Stimulated activated naive CD8-positive, alpha-beta T cell treated with anti-CD3 and anti-CD28 coated beads, Interleukin-15, amount 100 ng/mL, for 72 hours (primary cell): ENCODE results near the gene DCUN1D1.

ENCODE experiments used
- ATAC-seq: fragments of 150-1000 bp; cut with Tn5 transposase; 2 replicates; pipeline ENCODE4 v1.10.0; 2021; ENCODE audit warnings: mild to moderate bottlenecking, moderate library complexity
- DNase-seq, 2 donors: peaks; one replicate each; pipeline ENCODE4 v3.0.0; 2021 to 2022
- H3K27ac Mint-ChIP-seq, 2 donors: one replicate each; pipeline ENCODE4 v1.8.0; 2022; ENCODE audit warnings: mild to moderate bottlenecking in 2 of 2, mixed read lengths in 2 of 2, moderate library complexity in 2 of 2
- H3K27me3 Mint-ChIP-seq: one replicate; pipeline ENCODE4 v1.8.0; 2022; ENCODE audit warnings: mixed read lengths
- H3K4me1 Mint-ChIP-seq: one replicate; pipeline ENCODE4 v1.8.0; 2022; ENCODE audit warnings: mild to moderate bottlenecking, mixed read lengths
- H3K4me3 Mint-ChIP-seq, 2 donors: one replicate each; pipeline ENCODE4 v1.8.0; 2022; ENCODE audit warnings: mild to moderate bottlenecking in 2 of 2, mixed read lengths in 2 of 2, moderate library complexity in 1 of 2
- H3K9me3 Mint-ChIP-seq, 2 donors: one replicate each; pipeline ENCODE4 v1.8.0; 2022; ENCODE audit warnings: mixed read lengths in 2 of 2

DCUN1D1 gene

GRCh38 chr3:182925330-182925943 is 54.9 kb downstream of the DCUN1D1 start:
- ATAC-seq (no peak), DNase-seq (no peak)
- no peak overlapping the region for H3K4me3 Mint-ChIP-seq
- H3K27ac Mint-ChIP-seq, result peak overlapping the region in 1 of 2 donors; percentile 14
- H3K9me3 Mint-ChIP-seq, result peaks cover 9 to 22% of the 10 kb centered on the region in 2 donors
- H3K4me1 Mint-ChIP-seq, result peaks cover 6% of the 10 kb centered on the region
- no peaks in the 10 kb centered on the region for H3K27me3 Mint-ChIP-seq

GRCh38 chr3:182921665-182922355 is 58.5 kb downstream of the DCUN1D1 start:
- ATAC-seq (no peak), DNase-seq (no peak)
- Mint-ChIP-seq H3K4me1 (no peaks in the 10 kb centered on the region), H3K27ac (no peak overlapping the region), H3K4me3 (no peak overlapping the region), H3K27me3 (no peaks in the 10 kb centered on the region), H3K9me3 (peaks cover 5 to 9% of the 10 kb centered on the region in 2 donors)

- ATAC-seq, result no peak
- DNase-seq, result no peak
- Mint-ChIP-seq H3K4me3 (no peak overlapping the region), H3K27ac (no peak overlapping the region), H3K4me1 (no peaks in the 10 kb centered on the region), H3K9me3 (no peaks in the 10 kb centered on the region), H3K27me3 (no peaks in the 10 kb centered on the region)
Measured at GRCh38 chr3:182920515-182921084, 59.7 kb downstream of the DCUN1D1 start.

- peaks cover 2% of the 10 kb centered on the region for H3K4me1 Mint-ChIP-seq
- no peaks in the 10 kb centered on the region for H3K27me3 Mint-ChIP-seq
- no peak for ATAC-seq
- no peak overlapping the region for H3K27ac Mint-ChIP-seq
- no peak for DNase-seq
- no peaks in the 10 kb centered on the region for H3K9me3 Mint-ChIP-seq
- no peak overlapping the region for H3K4me3 Mint-ChIP-seq
Measured at GRCh38 chr3:182919866-182920357, 60.4 kb downstream of the DCUN1D1 start.

- DNase-seq (no peak), ATAC-seq (no peak)
- Mint-ChIP-seq H3K4me3 (no peak overlapping the region), H3K4me1 (peaks cover 25% of the 10 kb centered on the region), H3K27me3 (no peaks in the 10 kb centered on the region), H3K9me3 (no peaks in the 10 kb centered on the region), H3K27ac (no peak overlapping the region)
Measured at GRCh38 chr3:182917134-182917533, 63.2 kb downstream of the DCUN1D1 start.

- peaks cover 50% of the 10 kb centered on the region for H3K4me1 Mint-ChIP-seq
- H3K9me3 Mint-ChIP-seq, result no peaks in the 10 kb centered on the region
- H3K27me3 Mint-ChIP-seq, result no peaks in the 10 kb centered on the region
- ATAC-seq (peak; percentile 56), DNase-seq (no peak)
- H3K4me3 Mint-ChIP-seq, result peak overlapping the region; percentile 59 to 60
- peak overlapping the region; percentile 78 to 91 for H3K27ac Mint-ChIP-seq
Measured at GRCh38 chr3:182914341-182914740, 66.0 kb downstream of the DCUN1D1 start.

GRCh38 chr3:182913889-182914288 is 66.4 kb downstream of the DCUN1D1 start:
- H3K27me3 Mint-ChIP-seq, result no peaks in the 10 kb centered on the region
- peak overlapping the region; percentile 56 to 58 for H3K4me3 Mint-ChIP-seq
- DNase-seq (peak in 1 of 2 donors; percentile 19), ATAC-seq (peak; percentile 77)
- no peaks in the 10 kb centered on the region for H3K9me3 Mint-ChIP-seq
- peaks cover 54% of the 10 kb centered on the region for H3K4me1 Mint-ChIP-seq
- H3K27ac Mint-ChIP-seq, result peak overlapping the region in 1 of 2 donors; percentile 78

GRCh38 chr3:182912474-182912873 is 67.9 kb downstream of the DCUN1D1 start:
- DNase-seq (no peak), ATAC-seq (no peak)
- H3K27me3 Mint-ChIP-seq, result no peaks in the 10 kb centered on the region
- H3K9me3 Mint-ChIP-seq, result no peaks in the 10 kb centered on the region
- H3K27ac Mint-ChIP-seq, result no peak overlapping the region
- H3K4me3 Mint-ChIP-seq, result no peak overlapping the region
- peaks cover 55% of the 10 kb centered on the region for H3K4me1 Mint-ChIP-seq

- ATAC-seq (peak; percentile 16), DNase-seq (no peak)
- Mint-ChIP-seq H3K27me3 (no peaks in the 10 kb centered on the region), H3K27ac (peak overlapping the region in 1 of 2 donors; percentile 72), H3K4me1 (peaks cover 55% of the 10 kb centered on the region), H3K4me3 (peak overlapping the region in 1 of 2 donors; percentile 2), H3K9me3 (no peaks in the 10 kb centered on the region)
Measured at GRCh38 chr3:182911782-182912111, 68.6 kb downstream of the DCUN1D1 start.

- Mint-ChIP-seq H3K4me1 (peaks cover 55% of the 10 kb centered on the region), H3K27ac (peak overlapping the region; percentile 40 to 72), H3K4me3 (peak overlapping the region in 1 of 2 donors; percentile 24), H3K27me3 (no peaks in the 10 kb centered on the region), H3K9me3 (no peaks in the 10 kb centered on the region)
- DNase-seq (no peak), ATAC-seq (peak; percentile 73)
Measured at GRCh38 chr3:182910936-182911781, 69.2 kb downstream of the DCUN1D1 start.

GRCh38 chr3:182909318-182910040 is 70.9 kb downstream of the DCUN1D1 start:
- ATAC-seq (no peak), DNase-seq (no peak)
- no peak overlapping the region for H3K27ac Mint-ChIP-seq
- no peaks in the 10 kb centered on the region for H3K27me3 Mint-ChIP-seq
- no peak overlapping the region for H3K4me3 Mint-ChIP-seq
- no peaks in the 10 kb centered on the region for H3K9me3 Mint-ChIP-seq
- peaks cover 48% of the 10 kb centered on the region for H3K4me1 Mint-ChIP-seq

GRCh38 chr3:182908471-182908870 is 71.9 kb downstream of the DCUN1D1 start:
- H3K27ac Mint-ChIP-seq, result no peak overlapping the region

GRCh38 chr3:182906036-182906435 is 74.3 kb downstream of the DCUN1D1 start:
- no peaks in the 10 kb centered on the region for H3K27me3 Mint-ChIP-seq
- ATAC-seq, result no peak
- DNase-seq, result no peak
- H3K4me1 Mint-ChIP-seq, result peaks cover 19% of the 10 kb centered on the region
- H3K27ac Mint-ChIP-seq, result peak overlapping the region in 1 of 2 donors; percentile 35
- H3K9me3 Mint-ChIP-seq, result no peaks in the 10 kb centered on the region
- H3K4me3 Mint-ChIP-seq, result no peak overlapping the region

More at GRCh38 chr3:182908471-182908870, 71.9 kb downstream of the DCUN1D1 start:
- no peak for DNase-seq
- H3K9me3 Mint-ChIP-seq, result no peaks in the 10 kb centered on the region
- peaks cover 38% of the 10 kb centered on the region for H3K4me1 Mint-ChIP-seq
- no peak overlapping the region for H3K4me3 Mint-ChIP-seq
- H3K27me3 Mint-ChIP-seq, result no peaks in the 10 kb centered on the region
- ATAC-seq, result no peak

GRCh38 chr3:182905623-182906022 is 74.7 kb downstream of the DCUN1D1 start:
- H3K9me3 Mint-ChIP-seq, result no peaks in the 10 kb centered on the region
- peaks cover 15% of the 10 kb centered on the region for H3K4me1 Mint-ChIP-seq
- H3K27ac Mint-ChIP-seq, result no peak overlapping the region
- H3K27me3 Mint-ChIP-seq, result no peaks in the 10 kb centered on the region
- DNase-seq (no peak), ATAC-seq (no peak)
- no peak overlapping the region for H3K4me3 Mint-ChIP-seq

- Mint-ChIP-seq H3K4me1 (peaks cover 3% of the 10 kb centered on the region), H3K27ac (peak overlapping the region in 1 of 2 donors; percentile 30), H3K4me3 (no peak overlapping the region), H3K27me3 (no peaks in the 10 kb centered on the region), H3K9me3 (no peaks in the 10 kb centered on the region)
- ATAC-seq (no peak), DNase-seq (no peak)
Measured at GRCh38 chr3:182904164-182904563, 76.2 kb downstream of the DCUN1D1 start.
